OCI-LY3 (cell line): ENCODE results near the gene RALA.

Experiments
- EZH2phosphoT487 ChIP-seq: fragments of 200-600 bp; shearing (Covaris generic); IDR thresholded peaks from 2 replicates; pipeline ENCODE4 v1.6.1; 2018; ENCODE audit warnings: antibody characterized with exemption, mixed run types, low read depth
- TF ChIP-seq, protein P1 (sequence below): fragments of 200-600, 300-600 bp; sonication (generic); IDR thresholded peaks from 2 replicates; pipeline ENCODE4 v1.5.1; 2014; ENCODE audit warnings: antibody characterized with exemption, low read length, low read depth

DNA sequence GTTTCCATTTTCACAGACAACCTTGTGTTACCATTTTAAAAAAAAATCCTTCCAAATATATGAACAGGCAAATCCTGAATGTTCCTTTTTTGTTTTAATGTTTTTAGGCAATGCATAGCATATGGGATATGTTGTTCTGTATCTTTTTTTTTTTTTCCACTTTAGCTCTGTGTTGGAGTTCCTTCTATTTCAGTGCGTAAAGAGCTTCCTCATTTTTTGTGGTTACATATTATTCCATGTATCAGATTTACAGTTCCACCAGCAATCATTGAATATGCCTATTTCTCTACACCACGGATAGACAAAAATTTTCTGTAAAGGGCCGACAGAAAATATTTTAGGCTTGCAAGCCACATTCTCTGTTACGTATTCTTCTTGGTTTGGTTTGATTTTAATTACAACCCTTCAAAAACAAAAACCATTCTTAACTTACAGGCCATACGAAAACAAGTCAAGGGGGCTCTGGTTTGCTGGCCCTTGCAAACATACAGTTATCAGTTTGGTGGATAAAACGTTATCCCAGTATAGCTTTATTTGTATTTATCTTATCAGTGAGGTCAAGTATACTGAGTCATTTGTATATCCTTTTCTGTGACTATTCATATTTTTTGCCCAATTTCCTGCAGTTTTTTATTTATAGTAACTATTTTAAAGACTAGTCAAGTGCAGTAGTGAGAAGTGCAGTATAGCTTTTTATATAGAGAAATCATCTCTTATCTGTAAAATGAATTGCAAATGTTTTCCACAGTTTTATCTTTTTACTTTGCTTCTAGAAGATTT, 55.7 kb downstream of the RALA start:
- TF ChIP-seq, protein P1, sequence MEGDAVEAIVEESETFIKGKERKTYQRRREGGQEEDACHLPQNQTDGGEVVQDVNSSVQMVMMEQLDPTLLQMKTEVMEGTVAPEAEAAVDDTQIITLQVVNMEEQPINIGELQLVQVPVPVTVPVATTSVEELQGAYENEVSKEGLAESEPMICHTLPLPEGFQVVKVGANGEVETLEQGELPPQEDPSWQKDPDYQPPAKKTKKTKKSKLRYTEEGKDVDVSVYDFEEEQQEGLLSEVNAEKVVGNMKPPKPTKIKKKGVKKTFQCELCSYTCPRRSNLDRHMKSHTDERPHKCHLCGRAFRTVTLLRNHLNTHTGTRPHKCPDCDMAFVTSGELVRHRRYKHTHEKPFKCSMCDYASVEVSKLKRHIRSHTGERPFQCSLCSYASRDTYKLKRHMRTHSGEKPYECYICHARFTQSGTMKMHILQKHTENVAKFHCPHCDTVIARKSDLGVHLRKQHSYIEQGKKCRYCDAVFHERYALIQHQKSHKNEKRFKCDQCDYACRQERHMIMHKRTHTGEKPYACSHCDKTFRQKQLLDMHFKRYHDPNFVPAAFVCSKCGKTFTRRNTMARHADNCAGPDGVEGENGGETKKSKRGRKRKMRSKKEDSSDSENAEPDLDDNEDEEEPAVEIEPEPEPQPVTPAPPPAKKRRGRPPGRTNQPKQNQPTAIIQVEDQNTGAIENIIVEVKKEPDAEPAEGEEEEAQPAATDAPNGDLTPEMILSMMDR, result no peak
- TF ChIP-seq EZH2phosphoT487, result no peak
